ENCODE results near the gene E2F3. TPM values are rescaled to one million over a fixed set of nuclear protein-coding genes. Genes with fewer than 3 reads are reported as not detected.
A peak's percentile ranks its signal among the peaks of the same experiment; 100 is the strongest.

Gene E2F3
- total RNA-seq, 1 donor = 6.2 TPM

DNA sequence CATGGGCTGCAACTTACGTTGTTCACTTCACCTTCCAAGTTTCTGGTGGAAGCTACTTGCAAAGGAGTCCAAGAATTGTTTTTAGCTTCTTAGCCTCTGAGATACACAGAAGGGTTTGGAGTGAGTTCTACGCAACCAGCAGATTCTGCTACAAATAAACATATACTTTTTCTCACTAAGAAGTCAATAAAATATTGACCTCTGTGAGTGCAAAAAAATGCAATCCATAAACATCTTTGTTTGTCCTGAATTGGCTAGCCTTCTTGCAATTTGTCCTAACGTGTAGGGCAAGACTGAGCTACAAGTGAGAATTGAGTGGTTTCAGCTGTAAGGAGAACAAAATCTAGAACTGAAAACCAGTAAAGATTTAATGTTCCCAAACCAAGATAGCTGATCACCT is 26.2 kb upstream of the E2F3 start:
- no peak overlapping the region for H3K4me3 ChIP-seq (ENCODE audit: insufficient read depth, low read length)
- no peaks in the 10 kb centered on the region for H3K36me3 ChIP-seq (ENCODE audit: insufficient read depth, low read length)
- no peaks in the 10 kb centered on the region for H3K27me3 ChIP-seq (ENCODE audit: insufficient read depth, low read length)
- DNase-seq (ENCODE audit: insufficient read length, low spot score, missing footprints) = no peak
- no peak for TF ChIP-seq CTCF (IDR thresholded peaks at IDR 0.05; ENCODE audit: extremely low read depth, low read depth, low read length)
- H3K4me2 ChIP-seq (ENCODE audit: insufficient read depth, low read length) = no peak overlapping the region
- no peak overlapping the region for H2AFZ ChIP-seq (ENCODE audit: low read length)
- H3K4me1 ChIP-seq (ENCODE audit: insufficient read depth, low read length) = peaks cover 4% of the 10 kb centered on the region
- no peaks in the 10 kb centered on the region for H3K79me2 ChIP-seq (ENCODE audit: insufficient read depth, low read length)
- H4K20me1 ChIP-seq (ENCODE audit: insufficient read depth, low read length) = no peaks in the 10 kb centered on the region
- no peak overlapping the region for H3K27ac ChIP-seq (ENCODE audit: low read depth, low read length)
- H3K9me3 ChIP-seq (ENCODE audit: low read depth, low read length) = no peaks in the 10 kb centered on the region

- H4K20me1 ChIP-seq (ENCODE audit: insufficient read depth, low read length) = no peaks in the 10 kb centered on the region
- no peaks in the 10 kb centered on the region for H3K27me3 ChIP-seq (ENCODE audit: insufficient read depth, low read length)
- no peak for TF ChIP-seq CTCF (IDR thresholded peaks at IDR 0.05; ENCODE audit: extremely low read depth, low read depth, low read length)
- no peaks in the 10 kb centered on the region for H3K9me3 ChIP-seq (ENCODE audit: low read depth, low read length)
- H3K4me2 ChIP-seq (ENCODE audit: insufficient read depth, low read length) = peak overlapping the region; percentile 21
- DNase-seq (ENCODE audit: insufficient read length, low spot score, missing footprints) = peak; percentile 55
- peaks cover 4% of the 10 kb centered on the region for H3K4me1 ChIP-seq (ENCODE audit: insufficient read depth, low read length)
- H3K4me3 ChIP-seq (ENCODE audit: insufficient read depth, low read length) = no peak overlapping the region
- no peak overlapping the region for H2AFZ ChIP-seq (ENCODE audit: low read length)
- no peaks in the 10 kb centered on the region for H3K79me2 ChIP-seq (ENCODE audit: insufficient read depth, low read length)
- no peak overlapping the region for H3K27ac ChIP-seq (ENCODE audit: low read depth, low read length)
- no peaks in the 10 kb centered on the region for H3K36me3 ChIP-seq (ENCODE audit: insufficient read depth, low read length)
Observed at GRCh38 chr6:20377623-20378265, 23.9 kb upstream of the E2F3 start.

DNA sequence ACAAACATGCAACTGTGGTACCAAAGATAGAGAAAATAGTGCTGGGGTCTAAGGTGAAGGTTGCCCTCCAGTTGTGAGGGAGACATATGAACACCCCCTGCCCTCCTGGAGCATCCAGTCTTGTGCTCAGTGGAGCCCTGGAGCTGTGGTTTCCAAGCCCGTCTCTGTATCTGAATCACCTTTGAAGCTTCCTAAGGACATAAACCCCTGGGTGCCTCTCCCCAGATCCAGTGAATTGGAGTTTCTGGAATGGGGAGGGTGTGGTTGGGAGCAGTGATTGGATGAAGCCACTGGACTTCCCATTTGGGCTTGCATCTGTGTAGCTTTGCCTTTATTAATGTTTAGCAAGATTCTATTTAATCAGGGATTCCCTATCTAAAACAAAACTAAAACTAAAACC is 22.4 kb upstream of the E2F3 start:
- peak; percentile 27 for DNase-seq (ENCODE audit: insufficient read length, low spot score, missing footprints)
- H3K4me2 ChIP-seq (ENCODE audit: insufficient read depth, low read length) = no peak overlapping the region
- peaks cover 4% of the 10 kb centered on the region for H3K4me1 ChIP-seq (ENCODE audit: insufficient read depth, low read length)
- H3K36me3 ChIP-seq (ENCODE audit: insufficient read depth, low read length) = no peaks in the 10 kb centered on the region
- no peaks in the 10 kb centered on the region for H4K20me1 ChIP-seq (ENCODE audit: insufficient read depth, low read length)
- H3K9me3 ChIP-seq (ENCODE audit: low read depth, low read length) = no peaks in the 10 kb centered on the region
- no peak overlapping the region for H3K27ac ChIP-seq (ENCODE audit: low read depth, low read length)
- no peaks in the 10 kb centered on the region for H3K27me3 ChIP-seq (ENCODE audit: insufficient read depth, low read length)
- H2AFZ ChIP-seq (ENCODE audit: low read length) = no peak overlapping the region
- no peaks in the 10 kb centered on the region for H3K79me2 ChIP-seq (ENCODE audit: insufficient read depth, low read length)
- TF ChIP-seq CTCF (IDR thresholded peaks at IDR 0.05; ENCODE audit: extremely low read depth, low read depth, low read length) = no peak
- H3K4me3 ChIP-seq (ENCODE audit: insufficient read depth, low read length) = no peak overlapping the region

GRCh38 chr6:20386218-20386617 is 15.5 kb upstream of the E2F3 start:
- Histone ChIP-seq H3K27me3 (ENCODE audit: insufficient read depth, low read length) (no peaks in the 10 kb centered on the region), H3K9me3 (ENCODE audit: low read depth, low read length) (no peaks in the 10 kb centered on the region), H2AFZ (ENCODE audit: low read length) (no peak overlapping the region), H3K4me1 (ENCODE audit: insufficient read depth, low read length) (no peaks in the 10 kb centered on the region), H4K20me1 (ENCODE audit: insufficient read depth, low read length) (no peaks in the 10 kb centered on the region), H3K36me3 (ENCODE audit: insufficient read depth, low read length) (no peaks in the 10 kb centered on the region), H3K27ac (ENCODE audit: low read depth, low read length) (no peak overlapping the region), H3K4me2 (ENCODE audit: insufficient read depth, low read length) (no peak overlapping the region), H3K79me2 (ENCODE audit: insufficient read depth, low read length) (no peaks in the 10 kb centered on the region), H3K4me3 (ENCODE audit: insufficient read depth, low read length) (no peak overlapping the region)
- DNase-seq (ENCODE audit: insufficient read length, low spot score, missing footprints) = no peak
- TF ChIP-seq CTCF (IDR thresholded peaks at IDR 0.05; ENCODE audit: extremely low read depth, low read depth, low read length) = no peak

Measured in osteoblast (primary cell).